ENCODE results near the gene DOCK4.

DNA sequence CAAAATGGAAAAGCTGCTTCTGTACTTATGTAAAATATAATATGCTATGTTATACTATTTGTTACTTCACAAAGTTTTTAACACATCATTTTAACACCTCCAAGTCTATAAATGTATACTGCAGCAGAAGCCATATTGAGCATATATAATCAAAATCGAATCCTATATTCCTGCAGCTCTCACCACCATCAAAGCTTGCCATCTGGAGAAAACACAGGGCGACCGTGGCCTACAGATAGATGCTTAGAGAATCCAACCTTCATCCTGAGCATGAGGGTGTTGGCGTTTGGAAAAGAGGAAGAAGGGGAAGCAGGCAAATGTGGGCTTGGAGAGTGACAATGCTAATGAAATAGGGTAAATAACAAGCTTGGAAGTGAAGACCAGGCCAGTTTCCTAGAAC is 385.2 kb downstream of the DOCK4 start:
- TF ChIP-seq POLR2AphosphoS5 (IDR thresholded peaks at IDR 0.05) (no peak), POLR2A (IDR thresholded peaks at IDR 0.05) (no peak), EP300 (IDR thresholded peaks at IDR 0.05; ENCODE audit: low read depth) (no peak)
- TF ChIP-seq, protein P1, sequence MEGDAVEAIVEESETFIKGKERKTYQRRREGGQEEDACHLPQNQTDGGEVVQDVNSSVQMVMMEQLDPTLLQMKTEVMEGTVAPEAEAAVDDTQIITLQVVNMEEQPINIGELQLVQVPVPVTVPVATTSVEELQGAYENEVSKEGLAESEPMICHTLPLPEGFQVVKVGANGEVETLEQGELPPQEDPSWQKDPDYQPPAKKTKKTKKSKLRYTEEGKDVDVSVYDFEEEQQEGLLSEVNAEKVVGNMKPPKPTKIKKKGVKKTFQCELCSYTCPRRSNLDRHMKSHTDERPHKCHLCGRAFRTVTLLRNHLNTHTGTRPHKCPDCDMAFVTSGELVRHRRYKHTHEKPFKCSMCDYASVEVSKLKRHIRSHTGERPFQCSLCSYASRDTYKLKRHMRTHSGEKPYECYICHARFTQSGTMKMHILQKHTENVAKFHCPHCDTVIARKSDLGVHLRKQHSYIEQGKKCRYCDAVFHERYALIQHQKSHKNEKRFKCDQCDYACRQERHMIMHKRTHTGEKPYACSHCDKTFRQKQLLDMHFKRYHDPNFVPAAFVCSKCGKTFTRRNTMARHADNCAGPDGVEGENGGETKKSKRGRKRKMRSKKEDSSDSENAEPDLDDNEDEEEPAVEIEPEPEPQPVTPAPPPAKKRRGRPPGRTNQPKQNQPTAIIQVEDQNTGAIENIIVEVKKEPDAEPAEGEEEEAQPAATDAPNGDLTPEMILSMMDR (IDR thresholded peaks at IDR 0.05): no peak
